Stimulated activated CD4-positive, alpha-beta T cell treated with anti-CD3 and anti-CD28 coated beads, Interleukin-1b, Interleukin-23, amount 100 ng/mL, for 1 hour (primary cell): ENCODE results near the gene IFT81.
"Not testable (repeated sequence)": the region's sequence is repeated elsewhere in the genome, so short reads cannot be mapped to it uniquely, and the experiment has no call there.

Source experiments
- DNase-seq, 2 donors: peaks; one replicate each; pipeline ENCODE4 v3.0.0-alpha.2; 2020; ENCODE audit warnings: low read depth in 2 of 2

Gene IFT81

DNA sequence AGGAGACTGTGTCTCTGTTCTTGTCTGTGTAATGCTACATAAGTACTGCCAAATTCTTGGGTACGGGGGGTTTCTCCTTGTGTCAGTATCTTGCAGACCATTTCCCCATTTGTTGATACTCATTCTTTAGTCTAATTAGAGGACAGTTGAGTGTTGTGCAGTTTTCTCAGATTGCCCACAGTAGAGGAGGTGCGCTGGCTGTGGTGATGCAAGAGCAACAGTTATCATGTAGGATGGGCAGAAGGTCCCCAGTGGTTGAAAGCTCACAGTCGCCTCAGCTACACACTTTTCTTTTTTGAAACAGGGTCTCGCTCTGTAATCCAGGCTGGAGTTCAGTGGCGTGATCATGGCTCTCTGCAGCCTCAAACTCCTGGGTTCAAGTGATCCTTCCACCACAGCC is 119.1 kb downstream of the IFT81 start:
- DNase-seq = no peak

DNA sequence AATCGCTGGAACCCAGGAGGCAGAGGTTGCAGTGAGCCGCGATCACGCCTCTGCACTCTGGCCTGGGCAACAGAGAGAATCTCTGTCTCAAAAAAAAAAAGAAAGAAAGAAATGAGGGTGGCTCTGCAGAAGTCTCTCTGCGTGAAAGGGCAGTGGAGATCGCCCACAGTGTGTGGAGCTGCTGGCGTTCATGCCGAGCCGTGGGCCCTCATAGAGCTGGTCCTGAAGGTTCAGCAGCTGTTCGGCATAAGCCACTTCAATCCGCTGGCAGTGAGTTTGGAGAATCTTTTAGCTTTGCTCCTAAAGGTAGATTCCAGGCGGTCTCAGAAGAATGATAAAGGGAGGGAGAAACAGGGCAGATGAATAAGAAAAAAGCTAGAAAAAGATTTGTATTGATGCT is 120.2 kb downstream of the IFT81 start:
- no peak for DNase-seq

DNA sequence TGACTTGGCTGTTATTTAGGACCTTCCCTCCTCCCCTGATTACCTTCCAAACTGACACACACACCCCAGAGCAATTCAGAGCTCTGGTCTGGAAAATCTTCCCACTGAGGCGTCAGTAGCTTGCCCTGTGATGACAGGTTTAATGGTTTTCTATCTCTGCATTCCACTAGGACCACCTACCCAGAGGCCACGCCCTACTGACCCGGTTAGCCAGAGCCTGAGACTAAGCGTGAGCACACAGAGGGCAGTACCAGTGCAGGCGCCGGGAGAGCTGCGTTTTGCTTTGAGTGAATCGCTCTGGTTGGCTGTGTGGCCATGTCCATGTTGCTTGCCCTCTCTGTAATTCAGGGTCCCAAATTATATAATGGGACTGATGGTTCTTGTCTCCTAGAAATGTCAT is 120.7 kb downstream of the IFT81 start:
- no peak for DNase-seq

DNA sequence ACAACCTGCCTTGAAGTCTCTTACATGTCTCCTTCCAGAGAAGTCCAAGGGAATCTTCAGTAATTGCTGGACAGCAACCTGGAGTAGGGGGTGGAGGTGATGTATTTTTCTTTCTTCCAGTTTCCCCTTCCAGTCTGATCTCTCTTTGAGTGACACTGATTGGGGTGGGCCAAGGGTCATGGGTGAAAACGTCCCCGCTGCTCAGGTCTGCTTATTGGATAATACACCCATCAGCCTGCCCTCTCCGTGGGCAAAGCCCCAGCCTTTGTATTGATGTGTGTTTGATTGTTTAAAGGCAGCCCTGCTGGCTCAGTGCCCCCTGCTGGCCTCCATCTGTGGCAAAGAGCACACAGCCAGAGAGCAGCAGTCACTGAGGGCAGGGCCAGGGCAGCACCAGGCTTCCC is 121.2 kb downstream of the IFT81 start:
- DNase-seq = peak in 1 of 2 donors; percentile 28

DNA sequence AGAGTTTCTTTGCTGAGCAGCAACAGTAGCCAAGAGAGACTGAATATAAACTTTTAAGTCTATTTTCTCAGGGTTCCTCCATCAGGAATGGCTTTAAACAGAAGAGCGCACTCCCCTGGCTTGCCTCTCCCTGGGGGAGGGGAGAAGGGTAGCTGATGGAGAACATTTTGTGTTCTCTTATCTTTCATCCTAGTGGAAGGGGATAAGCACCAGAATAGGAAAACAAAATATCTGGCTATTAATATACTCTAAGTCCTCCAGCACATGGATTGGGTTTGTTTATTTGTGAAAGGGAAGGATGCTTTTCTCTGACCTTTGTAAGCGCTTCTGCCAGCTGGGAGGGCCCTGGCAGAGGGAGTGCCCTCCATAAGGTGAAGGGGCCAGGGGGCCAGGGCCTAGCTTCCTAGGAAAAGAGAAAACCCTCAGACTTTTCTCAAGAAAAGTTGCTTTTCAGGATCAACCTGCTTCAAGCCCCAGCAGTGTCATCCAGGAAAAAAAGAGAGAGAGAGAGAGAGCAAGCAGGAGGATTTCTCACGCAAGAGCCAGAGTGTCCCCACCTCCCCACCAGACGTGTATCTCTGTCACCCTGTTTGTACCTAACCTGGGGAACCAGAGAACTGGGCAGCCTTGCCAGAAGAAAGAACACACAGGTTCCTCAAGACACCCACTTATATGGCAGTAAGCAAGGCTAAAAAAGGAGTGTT is 122.6 kb downstream of the IFT81 start:
- no peak for DNase-seq

DNA sequence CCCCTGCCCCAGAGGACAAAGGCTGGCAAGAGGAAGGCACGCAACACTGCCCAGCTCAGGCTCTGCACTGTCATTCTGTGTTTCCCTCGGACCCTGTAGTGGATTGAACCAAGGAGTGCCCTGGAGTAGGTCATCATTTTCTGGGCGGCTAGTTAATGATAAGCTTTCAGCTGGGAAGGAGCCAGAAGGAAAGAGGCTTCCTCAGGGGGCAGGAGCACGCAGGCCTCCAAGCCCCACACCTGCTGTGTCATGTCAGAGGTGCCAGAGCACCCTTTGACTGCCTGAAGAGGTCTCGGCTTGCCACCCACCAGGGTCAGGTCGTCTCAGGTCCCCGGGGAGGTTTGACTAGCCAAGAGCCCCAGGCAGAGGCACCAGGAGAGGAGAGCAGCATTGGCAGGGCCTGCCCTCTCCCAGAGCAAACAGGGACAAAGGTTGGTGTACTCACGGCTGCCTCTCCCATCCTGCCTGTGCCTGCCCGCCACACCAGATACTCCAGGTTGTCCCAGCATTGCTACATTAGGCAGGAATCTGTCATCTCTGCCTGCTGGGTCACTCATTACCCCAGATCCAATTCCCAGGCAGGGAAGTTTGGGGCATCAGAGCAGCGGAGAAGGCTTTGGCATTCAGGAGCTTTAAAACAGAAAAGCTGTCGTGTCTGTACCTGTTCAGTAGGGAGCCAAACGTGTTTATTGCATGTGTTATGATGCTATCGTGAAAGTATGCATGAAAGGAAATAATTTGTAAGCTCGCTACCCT is 123.4 kb downstream of the IFT81 start:
- DNase-seq = no peak

DNA sequence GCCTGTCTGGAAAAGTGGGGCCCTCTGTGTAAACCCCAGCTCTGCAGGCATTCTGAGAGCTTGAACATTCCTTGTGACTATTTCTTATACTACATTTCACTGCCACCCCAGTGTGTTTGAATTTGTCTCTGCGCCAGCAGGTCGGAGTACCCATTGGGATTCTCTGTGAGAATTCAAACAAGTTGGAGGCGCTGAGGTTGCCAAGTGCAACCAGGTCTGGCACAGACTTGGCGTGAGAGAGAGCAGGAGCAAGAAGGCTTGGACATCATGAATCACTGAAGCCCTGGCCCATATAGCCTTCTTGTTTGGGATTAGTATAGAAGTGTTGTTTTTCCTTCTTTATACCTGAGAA is 123.9 kb downstream of the IFT81 start:
- no peak for DNase-seq

DNA sequence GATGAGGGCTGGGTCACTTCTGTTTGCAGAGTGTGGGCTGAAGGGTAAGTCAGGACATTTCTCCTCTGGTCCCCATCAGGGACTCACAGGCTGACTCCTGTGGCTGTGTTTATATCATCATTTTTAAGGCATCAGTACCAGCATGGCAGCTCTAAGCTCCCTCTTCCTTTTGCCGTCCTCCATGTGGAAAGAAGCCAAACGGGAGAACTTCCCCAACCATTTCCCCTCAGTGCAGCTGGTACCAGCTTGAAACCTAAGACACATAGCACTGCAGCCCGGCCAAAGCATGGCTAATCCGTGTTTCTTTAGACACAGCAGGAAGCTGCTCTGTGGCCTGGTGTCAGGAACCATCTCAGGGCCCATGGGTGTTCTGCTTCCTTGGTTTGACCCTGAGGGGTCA is 124.9 kb downstream of the IFT81 start:
- no peak for DNase-seq

DNA sequence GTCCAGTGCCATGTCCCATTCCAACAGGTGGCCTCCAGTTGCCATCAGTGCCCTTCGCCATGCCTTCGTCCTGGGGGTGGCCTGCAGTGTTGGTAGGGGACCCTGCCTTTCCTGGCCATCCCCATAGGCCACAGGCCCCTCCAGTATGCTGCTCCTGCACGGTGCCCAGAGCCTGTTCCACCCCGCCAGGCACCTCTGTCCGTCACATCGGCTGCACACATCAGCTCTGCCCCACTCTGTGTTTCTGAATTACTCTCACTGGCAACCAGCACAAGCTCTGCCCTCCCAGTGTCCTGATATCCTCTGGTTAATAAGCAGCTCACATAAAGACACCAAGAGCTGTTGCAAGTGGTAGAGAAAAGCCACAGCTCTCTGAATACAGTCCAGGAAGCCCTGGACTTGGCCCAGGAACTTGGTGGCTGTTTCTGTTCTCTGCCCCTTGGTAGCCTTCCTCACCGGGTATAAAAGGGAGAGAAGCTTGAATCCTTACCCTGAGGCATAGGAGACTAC is 125.6 kb downstream of the IFT81 start:
- DNase-seq = no peak

DNA sequence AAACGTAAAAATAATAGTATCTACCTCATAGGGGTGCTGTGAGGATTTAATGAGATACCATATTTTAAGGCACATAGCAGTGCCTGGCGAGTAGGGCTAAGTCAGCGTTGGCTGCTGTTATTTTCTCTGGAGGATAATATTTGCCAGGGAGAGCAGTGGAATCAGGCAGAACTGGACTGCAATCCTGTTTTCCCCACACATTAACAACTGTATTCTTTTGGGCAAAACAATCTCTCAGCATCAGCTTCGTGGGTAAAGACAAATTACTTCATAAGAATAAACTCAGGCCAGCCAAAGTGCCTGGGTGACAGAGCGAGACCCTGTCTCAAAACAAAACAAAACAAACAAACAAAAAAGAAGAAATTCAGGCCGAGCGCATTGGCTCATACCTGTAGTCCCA is 127.2 kb downstream of the IFT81 start:
- DNase-seq = no peak

DNA sequence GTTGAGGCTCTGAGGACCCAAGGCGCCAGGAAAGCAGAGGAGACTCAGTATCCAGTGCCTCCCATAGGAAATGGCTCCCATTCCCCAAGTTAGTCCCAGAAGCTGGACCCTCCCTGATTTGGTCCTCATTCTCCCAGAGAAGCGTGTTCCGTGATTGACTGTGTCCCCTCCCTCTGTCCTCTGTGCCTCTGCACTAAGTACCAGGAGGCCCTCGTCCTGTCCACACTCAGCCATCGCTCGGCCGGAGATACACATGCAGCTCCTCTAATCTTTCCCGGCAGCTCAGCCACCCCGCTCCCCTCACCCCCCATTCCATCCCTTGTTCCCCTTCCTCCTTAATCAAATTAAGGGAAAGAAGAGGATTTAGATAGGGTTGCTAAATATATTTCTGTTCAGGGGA is 128.6 kb downstream of the IFT81 start:
- no peak for DNase-seq

DNA sequence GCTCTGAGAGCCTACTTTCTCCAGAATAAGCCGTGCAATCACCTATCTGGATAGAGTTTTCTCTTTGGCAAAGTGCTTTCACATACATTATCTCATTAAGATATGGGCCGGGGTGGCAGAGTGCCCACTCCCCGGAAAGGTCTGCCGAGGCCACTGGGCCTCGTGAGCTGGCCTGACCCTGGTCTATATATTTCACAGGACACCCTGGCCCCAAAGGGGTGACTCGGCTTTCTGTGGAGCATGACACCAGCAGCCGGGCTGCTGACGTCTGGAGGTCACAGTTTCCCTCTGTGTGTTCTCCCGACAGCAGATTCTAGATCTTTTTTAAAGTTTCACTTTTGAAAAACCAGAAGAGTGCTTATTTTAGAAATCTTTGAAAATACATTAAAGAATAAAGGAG is 129.0 kb downstream of the IFT81 start:
- DNase-seq = no peak

DNA sequence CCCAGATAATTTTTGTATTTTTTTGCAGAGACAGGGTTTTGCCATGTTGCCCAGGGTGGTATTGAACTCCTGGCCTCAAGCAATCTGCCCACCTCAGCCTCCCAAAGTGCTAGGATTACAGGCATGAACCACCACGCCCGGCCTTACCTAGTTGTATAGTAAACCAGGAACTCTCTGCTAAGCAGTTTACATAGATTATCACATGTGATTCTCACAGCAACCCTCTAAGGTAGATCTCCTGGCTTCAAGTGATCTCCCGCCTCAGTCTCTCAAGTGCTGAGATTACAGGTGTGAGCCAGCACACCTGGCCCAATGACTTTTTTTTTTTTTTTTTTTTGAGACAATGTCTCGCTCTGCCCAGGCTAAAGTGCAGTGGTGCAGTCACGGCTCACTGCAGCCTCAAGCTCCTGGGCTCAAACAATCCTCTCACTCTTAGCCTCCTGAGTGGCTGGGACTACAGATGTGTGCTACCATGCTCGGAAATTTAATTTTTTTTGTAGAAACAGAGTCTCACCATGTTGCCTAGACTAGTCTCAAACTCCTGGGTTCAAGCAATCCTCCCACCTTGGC is 130.9 kb downstream of the IFT81 start:
- no peak for DNase-seq

DNA sequence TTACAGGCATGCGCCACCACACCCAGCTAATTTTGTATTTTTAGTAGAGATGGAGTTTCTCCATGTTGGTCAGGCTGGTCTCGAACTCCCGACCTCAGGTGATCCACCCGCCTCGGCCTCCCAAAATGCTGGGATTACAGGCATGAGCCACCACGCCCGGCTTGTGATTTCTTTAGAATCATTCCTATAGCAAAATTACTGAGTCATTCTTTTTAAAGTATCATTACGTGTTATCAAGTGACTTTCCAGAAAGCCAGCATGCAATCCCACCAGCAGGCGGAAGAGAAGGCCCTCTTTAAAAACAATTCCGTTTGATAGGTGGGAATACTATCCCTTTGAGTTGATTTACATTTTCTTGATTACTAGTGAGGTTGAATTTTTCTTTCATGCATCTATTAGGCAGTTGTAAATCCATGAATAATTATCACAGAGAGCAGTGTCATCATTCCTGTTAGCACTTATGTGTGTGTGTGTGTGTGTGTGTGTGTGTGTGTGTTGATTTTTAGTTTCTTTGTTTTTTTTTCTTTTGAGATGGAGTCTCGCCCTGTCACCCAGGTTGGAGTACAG is 131.8 kb downstream of the IFT81 start:
- not testable (repeated sequence) for DNase-seq

DNA sequence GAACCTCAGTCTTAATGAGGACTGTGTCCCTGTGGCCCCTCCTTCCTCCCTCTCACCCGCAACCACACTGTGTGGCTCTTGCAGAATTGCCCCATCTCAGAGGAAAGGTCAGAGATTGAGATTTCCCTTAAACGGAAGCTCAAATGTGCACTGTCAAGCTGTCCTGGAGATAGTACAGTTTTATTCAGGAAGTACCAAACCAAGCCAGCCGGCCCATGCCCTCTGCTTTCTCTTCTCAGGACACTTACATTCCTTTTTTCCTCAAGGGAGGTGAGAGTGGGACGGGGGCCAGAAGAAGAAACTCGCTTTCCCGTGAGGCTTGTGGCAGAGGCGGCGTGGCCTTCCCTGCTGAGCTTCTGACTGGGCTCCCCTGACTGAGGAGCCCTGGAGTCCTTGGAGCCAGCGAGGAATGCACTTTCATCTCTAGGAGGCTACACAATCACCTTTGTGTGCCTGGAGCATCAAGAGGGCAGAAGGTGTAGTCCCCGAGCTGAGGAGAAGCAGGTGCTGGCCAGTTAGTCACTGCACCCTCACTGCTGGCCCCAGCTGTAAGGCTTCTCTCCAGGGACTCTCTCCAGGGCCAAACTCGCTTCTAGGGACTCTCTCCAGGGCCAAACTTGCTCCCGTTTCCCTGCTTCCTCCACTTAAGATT is 132.7 kb downstream of the IFT81 start:
- DNase-seq = no peak

DNA sequence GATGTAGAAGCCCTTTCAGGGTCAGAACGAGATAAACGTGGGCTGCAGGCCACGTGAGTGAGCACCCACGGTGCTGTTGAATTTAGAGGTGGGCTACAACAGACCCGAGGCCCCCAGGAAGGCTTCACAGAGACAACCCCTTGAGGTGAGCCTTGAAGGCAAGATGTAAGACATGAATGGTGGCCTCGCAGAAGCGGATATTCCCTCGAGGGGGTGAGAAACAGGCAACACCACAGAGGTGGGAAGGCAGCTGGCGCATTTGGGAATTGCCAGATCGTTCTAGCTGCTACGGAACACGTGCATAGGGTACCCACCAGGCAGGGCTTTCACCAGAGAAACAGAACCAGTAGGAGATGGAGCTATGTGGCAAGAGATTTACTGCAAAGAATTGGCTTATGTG is 134.3 kb downstream of the IFT81 start:
- no peak for DNase-seq

DNA sequence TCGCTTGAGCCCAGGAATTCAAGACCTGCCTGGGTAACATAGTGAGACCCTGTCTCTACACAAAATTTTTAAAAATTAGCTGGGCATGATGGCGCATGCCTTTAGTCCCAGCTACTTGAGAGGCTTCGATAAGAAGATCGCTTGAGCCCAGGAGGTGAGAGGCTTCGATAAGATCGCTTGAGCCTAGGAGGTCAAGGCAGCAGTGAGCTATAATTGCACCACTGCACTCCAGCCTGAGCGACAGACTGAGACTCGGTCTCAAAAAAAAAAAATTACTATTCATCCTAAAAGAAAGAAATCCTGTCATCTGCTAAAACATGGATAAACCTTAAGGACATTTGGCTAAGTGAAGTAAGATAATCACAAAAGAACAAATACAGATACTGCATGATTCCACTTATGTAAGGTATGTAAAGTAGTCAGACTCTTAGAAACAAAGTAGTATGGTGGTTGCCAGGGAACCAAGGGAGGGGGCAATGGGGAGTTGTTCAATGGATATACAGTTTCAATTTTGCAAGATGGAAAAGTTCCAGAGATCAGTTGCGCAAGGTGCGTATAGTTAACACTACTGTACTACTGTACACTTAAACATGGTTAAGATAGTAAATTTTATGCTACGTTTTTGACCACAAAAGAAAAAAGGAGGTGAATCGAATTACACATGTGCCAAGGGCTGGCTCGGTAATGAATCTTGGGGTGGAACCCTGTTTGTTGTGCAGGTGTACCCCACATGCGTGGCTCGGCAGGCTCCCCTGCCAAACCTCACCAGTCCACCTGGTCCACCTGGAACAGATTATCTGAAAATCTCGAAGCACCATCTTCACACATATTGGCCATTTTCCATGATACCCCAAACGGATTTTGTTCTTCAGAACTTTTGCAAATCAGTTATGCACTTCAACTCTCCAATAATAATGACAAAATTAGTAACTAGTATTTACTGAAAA is 138.6 kb downstream of the IFT81 start:
- no peak for DNase-seq

DNA sequence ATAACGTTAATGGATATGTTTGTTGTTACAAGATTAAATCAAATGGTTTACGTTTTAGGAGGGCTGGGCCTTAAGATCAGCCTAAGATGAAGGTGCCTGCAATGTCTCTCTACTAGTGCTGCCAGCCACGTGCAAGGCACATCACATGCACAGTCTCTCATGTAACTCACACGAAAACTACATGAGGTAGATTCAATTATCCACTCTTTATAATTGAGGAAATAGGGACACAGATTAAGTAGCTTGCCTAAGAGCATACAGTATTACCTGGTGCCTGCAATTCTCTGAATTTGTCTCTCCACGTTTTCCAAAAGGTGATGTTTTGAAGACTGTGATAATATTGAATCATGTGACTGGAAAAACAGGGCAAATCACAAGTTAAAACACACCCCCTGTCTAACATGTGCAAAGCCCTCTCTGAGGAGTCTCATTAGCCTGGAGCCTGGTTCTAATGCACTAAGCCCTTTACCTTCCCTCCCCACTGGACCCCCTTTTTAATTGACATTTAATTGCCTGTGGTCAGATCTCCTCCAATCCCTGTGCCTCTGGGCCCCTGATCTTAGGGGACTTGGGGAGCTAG is 142.3 kb downstream of the IFT81 start:
- DNase-seq = no peak

DNA sequence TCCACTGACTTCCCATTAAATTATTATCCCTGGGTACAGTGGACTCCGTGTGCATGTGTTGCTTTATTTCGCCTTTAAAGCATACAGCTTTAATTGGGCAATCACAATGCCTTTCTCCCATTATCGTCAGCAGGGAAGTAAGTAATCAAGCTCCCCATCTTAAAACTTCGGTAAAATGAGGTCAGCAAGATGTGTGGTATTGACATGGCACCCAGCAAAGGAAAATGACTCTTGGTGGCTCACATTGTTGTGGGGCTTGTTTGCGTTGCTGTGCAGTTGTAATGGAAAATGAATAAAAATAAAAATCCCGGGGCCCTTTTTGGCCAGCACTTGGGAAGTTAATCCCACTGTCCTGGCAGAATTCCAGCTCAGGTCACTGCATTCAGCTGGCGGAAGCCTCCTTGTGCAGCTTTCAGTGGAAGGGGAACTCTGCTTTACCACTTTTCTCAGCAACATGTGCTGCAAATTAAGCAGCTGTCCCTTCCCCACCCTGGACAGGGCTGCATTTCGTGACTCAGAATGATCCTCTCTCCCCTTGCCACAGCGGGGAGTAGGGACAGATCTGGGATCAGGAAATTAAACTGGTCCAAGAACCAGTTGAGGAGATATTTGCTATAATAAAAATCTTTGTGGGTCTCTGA is 142.9 kb downstream of the IFT81 start:
- no peak for DNase-seq
